Epithelial cell of esophagus (primary cell): ENCODE data around the gene DMAC2L.
"Not testable (repeated sequence)": the region's sequence is repeated elsewhere in the genome, so short reads cannot be mapped to it uniquely, and the experiment has no call there.

ENCODE experiments used
- DNase-seq: peaks from one replicate; pipeline ENCODE4 v3.0.0; 2010; ENCODE audit warnings: low read depth
- H3K4me3 ChIP-seq: 2 replicates; pipeline ENCODE4 v1.5.1; 2011; ENCODE audit warnings: mild to moderate bottlenecking, low read length, control low read depth
- TF ChIP-seq, protein P1 (sequence below): IDR thresholded peaks from 2 replicates; pipeline ENCODE4 v1.5.1; 2011; ENCODE audit warnings: low read depth, mild to moderate bottlenecking, low read length, control low read depth, inconsistent platforms; ENCODE audit not compliant: insufficient read depth; ENCODE audit errors: missing control alignments

The DMAC2L gene

GRCh38 chr14:50360093-50360492, 48.0 kb downstream of the DMAC2L start:
- no peak for DNase-seq
- TF ChIP-seq, protein P1, sequence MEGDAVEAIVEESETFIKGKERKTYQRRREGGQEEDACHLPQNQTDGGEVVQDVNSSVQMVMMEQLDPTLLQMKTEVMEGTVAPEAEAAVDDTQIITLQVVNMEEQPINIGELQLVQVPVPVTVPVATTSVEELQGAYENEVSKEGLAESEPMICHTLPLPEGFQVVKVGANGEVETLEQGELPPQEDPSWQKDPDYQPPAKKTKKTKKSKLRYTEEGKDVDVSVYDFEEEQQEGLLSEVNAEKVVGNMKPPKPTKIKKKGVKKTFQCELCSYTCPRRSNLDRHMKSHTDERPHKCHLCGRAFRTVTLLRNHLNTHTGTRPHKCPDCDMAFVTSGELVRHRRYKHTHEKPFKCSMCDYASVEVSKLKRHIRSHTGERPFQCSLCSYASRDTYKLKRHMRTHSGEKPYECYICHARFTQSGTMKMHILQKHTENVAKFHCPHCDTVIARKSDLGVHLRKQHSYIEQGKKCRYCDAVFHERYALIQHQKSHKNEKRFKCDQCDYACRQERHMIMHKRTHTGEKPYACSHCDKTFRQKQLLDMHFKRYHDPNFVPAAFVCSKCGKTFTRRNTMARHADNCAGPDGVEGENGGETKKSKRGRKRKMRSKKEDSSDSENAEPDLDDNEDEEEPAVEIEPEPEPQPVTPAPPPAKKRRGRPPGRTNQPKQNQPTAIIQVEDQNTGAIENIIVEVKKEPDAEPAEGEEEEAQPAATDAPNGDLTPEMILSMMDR, result no peak

GRCh38 chr14:50360851-50361250, 48.7 kb downstream of the DMAC2L start:
- peak; percentile 91 for DNase-seq
- H3K4me3 ChIP-seq, result no peak overlapping the region
- TF ChIP-seq, protein P1, result no peak

More at GRCh38 chr14:50360093-50360492, 48.0 kb downstream of the DMAC2L start:
- H3K4me3 ChIP-seq, result no peak overlapping the region

DNA sequence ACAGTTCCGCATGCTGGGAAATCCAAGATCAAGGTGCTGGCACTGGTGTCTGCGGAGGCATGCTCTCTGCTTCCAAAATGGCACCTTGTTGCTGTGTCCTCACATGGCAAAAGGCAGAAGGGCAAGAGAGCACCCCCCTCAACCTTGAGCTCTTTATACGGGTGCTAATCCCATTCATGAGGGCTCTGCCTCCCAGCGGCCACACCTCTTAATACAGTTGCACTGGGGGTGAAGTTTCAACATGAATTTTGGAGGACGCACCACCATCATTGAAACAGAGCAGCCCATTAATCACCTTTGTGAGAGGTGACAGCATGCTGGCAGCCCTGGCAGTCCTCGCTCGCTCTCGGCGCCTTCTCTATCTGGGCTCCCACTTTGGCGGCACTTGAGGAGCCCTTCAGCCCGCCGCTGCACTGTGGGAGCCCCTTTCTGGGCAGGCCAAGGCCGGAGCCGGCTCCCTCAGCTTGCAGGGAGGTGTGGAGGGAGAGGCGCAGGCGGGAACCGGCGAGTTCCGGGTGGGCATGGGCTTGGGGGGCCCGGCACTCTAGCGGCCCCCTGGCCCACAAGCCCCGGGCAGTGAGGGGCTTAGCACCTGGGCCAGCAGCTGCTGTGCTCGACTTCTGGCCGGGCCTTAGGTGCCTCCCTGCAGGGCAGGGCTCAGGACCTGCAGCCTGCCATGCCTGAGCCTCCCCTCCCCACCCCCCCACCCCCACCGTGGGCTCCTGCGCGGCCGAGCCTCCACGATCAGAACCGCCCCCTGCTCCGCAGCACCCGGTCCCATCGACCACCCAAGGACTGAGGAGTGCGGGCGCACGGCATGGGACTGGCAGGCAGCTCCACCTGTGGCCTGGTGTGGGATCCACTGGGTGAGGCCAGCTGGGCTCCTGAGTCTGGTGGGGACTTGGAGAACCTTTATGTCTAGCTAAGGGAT, 49.6 kb downstream of the DMAC2L start:
- not testable (repeated sequence) for H3K4me3 ChIP-seq, DNase-seq

DNA sequence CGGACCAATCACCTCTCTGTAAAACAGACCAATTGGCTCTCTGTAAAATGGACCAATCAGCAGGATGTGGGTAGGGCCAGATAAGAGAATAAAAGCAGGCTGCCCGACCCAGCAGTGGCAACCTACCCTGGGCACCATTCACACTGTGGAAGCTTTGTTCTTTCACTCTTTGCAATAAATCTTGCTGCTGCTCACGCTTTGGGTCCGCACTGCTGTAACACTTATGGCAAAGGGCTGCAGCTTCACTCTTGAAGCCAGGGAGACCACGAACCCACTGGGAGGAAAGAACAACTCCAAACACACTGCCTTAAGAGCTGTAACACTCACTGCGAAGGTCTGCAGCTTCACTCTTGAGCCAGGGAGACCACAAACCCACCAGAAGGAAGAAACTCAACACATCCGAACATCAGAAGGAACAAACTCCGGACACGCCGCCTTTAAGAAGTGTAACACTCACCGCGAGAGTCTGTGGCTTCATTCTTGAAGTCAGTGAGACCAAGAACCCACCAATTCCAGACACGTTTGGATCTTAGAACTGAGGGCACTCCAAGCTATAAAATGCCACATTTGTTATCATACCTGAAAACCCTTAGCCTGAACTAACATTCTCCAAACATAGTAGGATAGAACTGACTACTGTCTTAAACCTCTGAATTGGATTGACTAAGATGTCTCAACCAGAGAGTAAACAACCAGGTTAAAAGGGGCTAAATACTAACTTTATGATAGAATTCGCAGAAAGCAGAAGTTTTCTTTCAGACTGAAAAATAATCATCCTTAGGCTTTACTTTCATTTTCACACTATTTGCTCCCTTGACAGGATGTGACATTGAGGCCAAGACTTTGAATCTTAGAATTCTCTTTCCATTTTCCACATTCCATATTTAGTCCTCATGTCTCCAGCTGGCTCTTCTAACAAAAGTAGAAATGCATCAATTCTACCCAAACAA, 50.9 kb downstream of the DMAC2L start:
- DNase-seq, result no peak
- H3K4me3 ChIP-seq, result no peak overlapping the region
- TF ChIP-seq, protein P1, result no peak

DNA sequence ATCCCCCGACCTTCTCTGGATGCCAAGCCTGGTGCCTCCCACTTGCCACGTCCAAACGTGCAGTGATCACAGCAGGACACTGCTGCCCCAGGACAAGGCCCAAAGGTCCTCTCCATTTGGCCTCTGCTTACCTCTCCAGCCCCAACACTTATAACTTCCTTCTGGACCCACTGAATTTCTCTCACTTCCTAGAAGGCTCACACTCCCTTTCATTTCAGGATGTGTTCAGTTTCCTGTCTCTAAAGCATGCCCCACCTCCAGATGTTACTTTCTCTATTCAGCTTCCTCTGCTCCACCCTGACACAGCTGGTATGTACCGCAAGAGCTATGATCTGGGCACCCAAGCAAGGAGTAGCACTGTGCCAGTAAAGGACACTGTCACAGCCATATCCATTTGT, 51.6 kb downstream of the DMAC2L start:
- no peak overlapping the region for H3K4me3 ChIP-seq
- TF ChIP-seq, protein P1, result no peak
- peak; percentile 15 for DNase-seq

GRCh38 chr14:50364792-50365191, 52.7 kb downstream of the DMAC2L start:
- no peak overlapping the region for H3K4me3 ChIP-seq
- DNase-seq, result peak; percentile 61
- TF ChIP-seq, protein P1, result peak; percentile 14

DNA sequence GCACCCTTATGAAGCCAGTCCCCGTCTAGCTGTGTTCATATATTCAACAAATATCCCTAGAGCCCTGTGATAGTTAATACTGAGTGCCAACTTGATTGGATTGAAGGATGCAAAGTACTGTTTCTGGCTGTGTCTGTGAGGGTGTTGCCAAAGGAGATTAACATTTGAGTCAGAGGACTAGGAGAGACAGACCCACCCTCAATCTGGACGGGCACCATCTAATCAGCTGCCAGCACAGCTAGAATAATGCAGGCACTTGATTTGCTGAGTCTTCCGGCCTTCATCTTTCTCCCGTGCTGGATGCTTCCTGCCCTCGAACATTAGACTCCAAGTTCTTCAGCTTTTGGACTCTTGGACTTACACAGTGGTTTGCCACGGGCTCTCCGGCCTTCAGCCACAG, 53.4 kb downstream of the DMAC2L start:
- not testable (repeated sequence) for H3K4me3 ChIP-seq, DNase-seq

DNA sequence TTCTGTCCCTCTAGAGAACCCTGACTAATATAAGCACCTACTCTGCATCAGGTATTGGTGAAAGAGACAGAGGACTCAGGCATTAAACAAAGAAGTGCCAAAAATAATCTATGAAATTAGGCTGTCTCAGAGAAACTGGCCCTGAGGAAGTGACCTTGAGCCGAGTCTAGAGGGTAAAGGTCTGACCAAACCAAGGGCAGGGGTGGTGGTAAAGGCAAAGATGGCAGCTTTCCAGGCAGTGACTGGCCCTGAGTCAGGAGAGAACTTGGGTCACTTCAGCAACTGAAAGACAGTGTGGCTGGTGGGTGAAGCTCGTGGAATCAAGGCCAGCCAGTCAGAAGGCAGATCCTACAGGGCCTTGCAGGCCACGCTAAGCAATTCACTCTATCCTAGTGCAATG, 54.0 kb downstream of the DMAC2L start:
- TF ChIP-seq, protein P1, result no peak
- DNase-seq, result no peak
- H3K4me3 ChIP-seq, result no peak overlapping the region
